HepG2 (cell line): Measurements from ENCODE around the gene CCDC154. TPM values are rescaled to one million over a fixed set of nuclear protein-coding genes. Genes with fewer than 3 reads are reported as not detected.

ENCODE experiments used
- CENPX ChIP-seq: sonication (generic); formaldehyde crosslinking; IDR thresholded peaks from 2 replicates; pipeline ENCODE4 v1.9.0; 2021; ENCODE audit warnings: mild to moderate bottlenecking, missing genetic modification reagents, moderate library complexity
- EHMT2 ChIP-seq: fragments of 200-600 bp; sonication (generic); IDR thresholded peaks from 2 replicates; pipeline ENCODE4 v1.7.0; 2017; ENCODE audit warnings: antibody characterized with exemption, low read depth, low read length, borderline replicate concordance
- GPN1 ChIP-seq: sonication (generic); formaldehyde crosslinking; IDR thresholded peaks from 2 replicates; pipeline ENCODE4 v1.5.1; 2020; ENCODE audit warnings: missing genetic modification reagents, borderline replicate concordance
- HNF4A ChIP-seq: sonication (generic); formaldehyde crosslinking; IDR thresholded peaks from 2 replicates; pipeline ENCODE4 v1.4.0; 2020; ENCODE audit warnings: missing genetic modification reagents
- KLF9 ChIP-seq: IDR thresholded peaks from 2 replicates; pipeline ENCODE4 v1.6.1; 2016; ENCODE audit warnings: low read depth
- NKX3-1 ChIP-seq: sonication (generic); formaldehyde crosslinking; IDR thresholded peaks from 2 replicates; pipeline ENCODE4 v1.5.0; 2020; ENCODE audit warnings: missing genetic modification reagents
- PLRG1 ChIP-seq: fragments of 450-650 bp; conservative IDR thresholded peaks from 2 replicates; pipeline ENCODE4 v1.6.1; 2016
- TCF7 ChIP-seq: sonication (generic); IDR thresholded peaks from 2 replicates; pipeline ENCODE4 v1.6.1; 2016; ENCODE audit warnings: antibody characterized with exemption, low read depth
- THYN1 ChIP-seq: sonication (generic); formaldehyde crosslinking; IDR thresholded peaks from 2 replicates; pipeline ENCODE4 v1.8.1; 2023; ENCODE audit warnings: low read depth, mild to moderate bottlenecking, moderate library complexity, missing genetic modification reagents, borderline replicate concordance
- ZNF317 ChIP-seq: sonication (generic); formaldehyde crosslinking; IDR thresholded peaks from 2 replicates; pipeline ENCODE4 v1.5.0; 2020; ENCODE audit warnings: mild to moderate bottlenecking, missing genetic modification reagents
- ZNF510 ChIP-seq: sonication (generic); formaldehyde crosslinking; IDR thresholded peaks from 2 replicates; pipeline ENCODE4 v1.4.0; 2020; ENCODE audit warnings: low read depth, mild to moderate bottlenecking, missing genetic modification reagents
- ZNF562 ChIP-seq: sonication (generic); formaldehyde crosslinking; IDR thresholded peaks from 2 replicates; pipeline ENCODE4 v1.8.0; 2022; ENCODE audit warnings: missing genetic modification reagents, borderline replicate concordance
- ZNF737 ChIP-seq: sonication (generic); formaldehyde crosslinking; IDR thresholded peaks from 2 replicates; pipeline ENCODE4 v1.5.0; 2020; ENCODE audit warnings: missing genetic modification reagents, mild to moderate bottlenecking, borderline replicate concordance
- polyA plus RNA-seq, 8 experiments: library from polyadenylated mRNA; depleted of rRNA in 3 of 8; stranded (reverse) in 7 of 8; unstranded in 1 of 8; fragments of >200 nt; fragmentation: Illumina TruSeq in 4 of 8; extraction: Trizol in 4 of 8; gene quantifications; 2 replicates each; pipeline versions ENCODE4 v1.2.1 to v1.2.3, GENCODE V29; 2011 to 2016; ENCODE audit warnings: low read depth in 4 of 8, missing spikeins in 1 of 8, mixed read lengths in 1 of 8; ENCODE audit not compliant: insufficient read depth in 1 of 8
- total RNA-seq, 5 experiments: library from RNA; depleted of rRNA; stranded (reverse); fragments of >200 nt; fragmentation: Illumina TruSeq; extraction: Trizol; gene quantifications; 2 replicates each; pipeline ENCODE4 v1.2.3, GENCODE V29; 2016; ENCODE audit warnings: low read depth in 1 of 5
- TF ChIP-seq, protein P1 (sequence below): sonication (generic); formaldehyde crosslinking; conservative IDR thresholded peaks from 2 replicates; pipeline ENCODE4 v1.8.0; 2022; ENCODE audit warnings: mild to moderate bottlenecking, moderate library complexity, missing genetic modification reagents
- TF ChIP-seq, protein P2 (sequence below): sonication (generic); formaldehyde crosslinking; IDR thresholded peaks from 2 replicates; pipeline ENCODE4 v1.8.1; 2023; ENCODE audit warnings: mild to moderate bottlenecking, inconsistent platforms, moderate library complexity, missing genetic modification reagents, borderline replicate concordance
- TF ChIP-seq, protein P3 (sequence below): sonication (generic); formaldehyde crosslinking; IDR thresholded peaks from 2 replicates; pipeline ENCODE4 v1.4.0; 2020; ENCODE audit warnings: missing genetic modification reagents
- TF ChIP-seq, protein P4 (sequence below): sonication (generic); formaldehyde crosslinking; IDR thresholded peaks from 2 replicates; pipeline ENCODE4 v1.9.0; 2021; ENCODE audit warnings: missing genetic modification reagents, mild to moderate bottlenecking, borderline replicate concordance
- TF ChIP-seq, protein P5 (sequence below): sonication (generic); formaldehyde crosslinking; IDR thresholded peaks from 2 replicates; pipeline ENCODE4 v1.5.1; 2020; ENCODE audit warnings: missing genetic modification reagents, mild to moderate bottlenecking, borderline replicate concordance
- TF ChIP-seq, protein P6 (sequence below): sonication (generic); formaldehyde crosslinking; IDR thresholded peaks from 2 replicates; pipeline ENCODE4 v1.8.1; 2023; ENCODE audit warnings: missing genetic modification reagents, inconsistent platforms, borderline replicate concordance

CCDC154 gene
- total and polyA plus RNA-seq, 2 of the 13 experiments (the other 11 are each of a cell fraction or from before 2014, with no cell fraction given) = 0.92 to 1.5 TPM

DNA sequence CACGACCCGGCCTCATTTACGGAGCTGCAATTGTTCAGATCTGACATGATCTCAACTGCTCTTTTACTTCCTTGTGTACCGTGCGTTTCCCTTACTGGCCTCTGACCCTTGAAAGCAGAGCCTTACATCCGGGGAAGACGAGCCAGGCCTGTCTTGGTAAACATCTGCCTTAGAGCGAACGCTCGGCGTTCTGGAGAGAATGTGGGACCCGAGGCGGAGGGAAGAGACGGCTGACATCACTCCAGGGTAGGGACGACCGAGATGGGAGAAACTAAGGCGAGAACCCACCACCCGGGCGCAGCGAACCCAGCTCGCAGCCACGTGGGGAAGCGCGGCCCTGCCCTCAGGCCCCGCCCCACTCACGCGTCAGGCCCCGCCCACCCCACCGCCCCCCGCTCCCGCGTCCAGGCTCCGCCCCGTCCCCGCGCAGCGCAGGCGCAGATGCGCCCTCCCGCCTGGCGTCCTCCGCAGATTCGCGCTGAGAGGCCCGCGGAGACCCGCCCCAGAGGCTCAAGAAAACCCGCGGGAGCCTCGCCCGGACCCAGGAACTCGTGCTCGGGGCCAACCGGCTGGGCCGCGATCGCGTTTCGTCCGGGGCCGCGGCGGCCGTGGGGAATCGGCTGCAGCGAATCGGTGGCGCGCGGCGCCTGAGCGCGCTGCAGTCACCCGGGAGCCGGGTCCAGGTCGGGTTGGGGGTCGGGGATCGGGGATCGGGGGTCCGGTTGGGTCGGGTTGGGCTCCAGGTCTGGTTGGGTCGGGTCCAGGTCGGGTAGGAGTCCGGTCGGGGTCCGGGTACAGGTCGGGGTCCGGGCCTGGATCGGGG is 48.8 kb upstream of the CCDC154 start, which contains the start of gene TELO2 (continued):
- no peak for TF ChIP-seq ZNF317 (CRISPR knock-in tag)
- no peak for TF ChIP-seq NKX3-1
- TF ChIP-seq, protein P1, sequence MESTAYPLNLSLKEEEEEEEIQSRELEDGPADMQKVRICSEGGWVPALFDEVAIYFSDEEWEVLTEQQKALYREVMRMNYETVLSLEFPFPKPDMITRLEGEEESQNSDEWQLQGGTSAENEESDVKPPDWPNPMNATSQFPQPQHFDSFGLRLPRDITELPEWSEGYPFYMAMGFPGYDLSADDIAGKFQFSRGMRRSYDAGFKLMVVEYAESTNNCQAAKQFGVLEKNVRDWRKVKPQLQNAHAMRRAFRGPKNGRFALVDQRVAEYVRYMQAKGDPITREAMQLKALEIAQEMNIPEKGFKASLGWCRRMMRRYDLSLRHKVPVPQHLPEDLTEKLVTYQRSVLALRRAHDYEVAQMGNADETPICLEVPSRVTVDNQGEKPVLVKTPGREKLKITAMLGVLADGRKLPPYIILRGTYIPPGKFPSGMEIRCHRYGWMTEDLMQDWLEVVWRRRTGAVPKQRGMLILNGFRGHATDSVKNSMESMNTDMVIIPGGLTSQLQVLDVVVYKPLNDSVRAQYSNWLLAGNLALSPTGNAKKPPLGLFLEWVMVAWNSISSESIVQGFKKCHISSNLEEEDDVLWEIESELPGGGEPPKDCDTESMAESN (CRISPR knock-in tag) = no peak
- no peak for TF ChIP-seq TCF7
- TF ChIP-seq, protein P2, sequence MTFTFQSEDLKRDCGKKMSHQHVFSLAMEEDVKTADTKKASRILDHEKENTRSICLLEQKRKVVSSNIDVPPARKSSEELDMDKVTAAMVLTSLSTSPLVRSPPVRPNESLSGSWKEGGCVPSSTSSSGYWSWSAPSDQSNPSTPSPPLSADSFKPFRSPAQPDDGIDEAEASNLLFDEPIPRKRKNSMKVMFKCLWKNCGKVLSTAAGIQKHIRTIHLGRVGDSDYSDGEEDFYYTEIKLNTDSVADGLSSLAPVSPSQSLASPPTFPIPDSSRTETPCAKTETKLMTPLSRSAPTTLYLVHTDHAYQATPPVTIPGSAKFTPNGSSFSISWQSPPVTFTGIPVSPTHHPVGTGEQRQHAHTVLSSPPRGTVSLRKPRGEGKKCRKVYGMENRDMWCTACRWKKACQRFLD (CRISPR knock-in tag) = no peak; the same call in 1 of the 2 replicates
- TF ChIP-seq ZNF510 = no peak
- TF ChIP-seq PLRG1 = no peak
- TF ChIP-seq, protein P3, sequence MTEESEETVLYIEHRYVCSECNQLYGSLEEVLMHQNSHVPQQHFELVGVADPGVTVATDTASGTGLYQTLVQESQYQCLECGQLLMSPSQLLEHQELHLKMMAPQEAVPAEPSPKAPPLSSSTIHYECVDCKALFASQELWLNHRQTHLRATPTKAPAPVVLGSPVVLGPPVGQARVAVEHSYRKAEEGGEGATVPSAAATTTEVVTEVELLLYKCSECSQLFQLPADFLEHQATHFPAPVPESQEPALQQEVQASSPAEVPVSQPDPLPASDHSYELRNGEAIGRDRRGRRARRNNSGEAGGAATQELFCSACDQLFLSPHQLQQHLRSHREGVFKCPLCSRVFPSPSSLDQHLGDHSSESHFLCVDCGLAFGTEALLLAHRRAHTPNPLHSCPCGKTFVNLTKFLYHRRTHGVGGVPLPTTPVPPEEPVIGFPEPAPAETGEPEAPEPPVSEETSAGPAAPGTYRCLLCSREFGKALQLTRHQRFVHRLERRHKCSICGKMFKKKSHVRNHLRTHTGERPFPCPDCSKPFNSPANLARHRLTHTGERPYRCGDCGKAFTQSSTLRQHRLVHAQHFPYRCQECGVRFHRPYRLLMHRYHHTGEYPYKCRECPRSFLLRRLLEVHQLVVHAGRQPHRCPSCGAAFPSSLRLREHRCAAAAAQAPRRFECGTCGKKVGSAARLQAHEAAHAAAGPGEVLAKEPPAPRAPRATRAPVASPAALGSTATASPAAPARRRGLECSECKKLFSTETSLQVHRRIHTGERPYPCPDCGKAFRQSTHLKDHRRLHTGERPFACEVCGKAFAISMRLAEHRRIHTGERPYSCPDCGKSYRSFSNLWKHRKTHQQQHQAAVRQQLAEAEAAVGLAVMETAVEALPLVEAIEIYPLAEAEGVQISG (CRISPR knock-in tag) = peak; percentile 62; the same call in 1 of the 2 replicates
- no peak for TF ChIP-seq HNF4A
- TF ChIP-seq CENPX = no peak
- TF ChIP-seq EHMT2 = no peak
- TF ChIP-seq ZNF562 (CRISPR knock-in tag) = no peak
- TF ChIP-seq, protein P4, sequence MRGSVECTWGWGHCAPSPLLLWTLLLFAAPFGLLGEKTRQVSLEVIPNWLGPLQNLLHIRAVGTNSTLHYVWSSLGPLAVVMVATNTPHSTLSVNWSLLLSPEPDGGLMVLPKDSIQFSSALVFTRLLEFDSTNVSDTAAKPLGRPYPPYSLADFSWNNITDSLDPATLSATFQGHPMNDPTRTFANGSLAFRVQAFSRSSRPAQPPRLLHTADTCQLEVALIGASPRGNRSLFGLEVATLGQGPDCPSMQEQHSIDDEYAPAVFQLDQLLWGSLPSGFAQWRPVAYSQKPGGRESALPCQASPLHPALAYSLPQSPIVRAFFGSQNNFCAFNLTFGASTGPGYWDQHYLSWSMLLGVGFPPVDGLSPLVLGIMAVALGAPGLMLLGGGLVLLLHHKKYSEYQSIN (CRISPR knock-in tag) = no peak
- TF ChIP-seq, protein P5, sequence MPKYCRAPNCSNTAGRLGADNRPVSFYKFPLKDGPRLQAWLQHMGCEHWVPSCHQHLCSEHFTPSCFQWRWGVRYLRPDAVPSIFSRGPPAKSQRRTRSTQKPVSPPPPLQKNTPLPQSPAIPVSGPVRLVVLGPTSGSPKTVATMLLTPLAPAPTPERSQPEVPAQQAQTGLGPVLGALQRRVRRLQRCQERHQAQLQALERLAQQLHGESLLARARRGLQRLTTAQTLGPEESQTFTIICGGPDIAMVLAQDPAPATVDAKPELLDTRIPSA = no peak
- no peak for TF ChIP-seq KLF9 (CRISPR knock-in tag)
- TF ChIP-seq GPN1 (CRISPR knock-in tag) = no peak
- no peak for TF ChIP-seq THYN1 (CRISPR knock-in tag)
- TF ChIP-seq, protein P6, sequence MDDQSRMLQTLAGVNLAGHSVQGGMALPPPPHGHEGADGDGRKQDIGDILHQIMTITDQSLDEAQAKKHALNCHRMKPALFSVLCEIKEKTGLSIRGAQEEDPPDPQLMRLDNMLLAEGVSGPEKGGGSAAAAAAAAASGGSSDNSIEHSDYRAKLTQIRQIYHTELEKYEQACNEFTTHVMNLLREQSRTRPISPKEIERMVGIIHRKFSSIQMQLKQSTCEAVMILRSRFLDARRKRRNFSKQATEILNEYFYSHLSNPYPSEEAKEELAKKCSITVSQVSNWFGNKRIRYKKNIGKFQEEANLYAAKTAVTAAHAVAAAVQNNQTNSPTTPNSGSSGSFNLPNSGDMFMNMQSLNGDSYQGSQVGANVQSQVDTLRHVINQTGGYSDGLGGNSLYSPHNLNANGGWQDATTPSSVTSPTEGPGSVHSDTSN (CRISPR knock-in tag) = no peak
- no peak for TF ChIP-seq ZNF737 (CRISPR knock-in tag)
